SK-N-SH (cell line): Measurements from ENCODE around the gene ATP8B3. TPM values are rescaled to one million over a fixed set of nuclear protein-coding genes. Genes with fewer than 3 reads are reported as not detected.

Experiments
- CTCF ChIA-PET: fragments of 300-600, 350-600 bp; formaldehyde crosslinking; extraction: SDS; loops from one replicate; lab custom pipeline; 2021; lab: Yijun Ruan, JAX
- POLR2A ChIA-PET: fragments of 350-600 bp; sonication (Branson Sonifier 250); formaldehyde crosslinking; extraction: SDS; loops from one replicate; lab custom pipeline; 2020; ENCODE audit warnings: antibody characterized with exemption, inconsistent platforms; lab: Yijun Ruan, JAX
- DNase-seq: peaks from one replicate; pipeline ENCODE4 v3.0.0; 2012
- H2AFZ ChIP-seq: fragments of 200-600 bp; sonication (generic); 2 replicates; pipeline ENCODE4 v1.8.1; 2016; ENCODE audit warnings: antibody characterized with exemption, mild to moderate bottlenecking, low read depth
- H3F3A ChIP-seq: fragments of 200-600 bp; sonication (generic); replicated peaks from 2 replicates; pipeline ENCODE3; 2016; ENCODE audit warnings: antibody characterized with exemption, mild to moderate bottlenecking; ENCODE audit not compliant: insufficient read depth
- H3K27ac ChIP-seq, 2 experiments: fragments of 200-500 bp in 1 of 2; fragments of 200-600 bp in 1 of 2; sonication (Bioruptor generic) in 1 of 2; sonication (generic), shearing (Covaris generic) in 1 of 2; 2 replicates each; pipeline versions ENCODE4 v1.5.1 to v1.6.1; 2014 to 2016; ENCODE audit warnings: low read depth in 2 of 2, inconsistent platforms in 1 of 2, low read length in 1 of 2, mild to moderate bottlenecking in 1 of 2, mixed read lengths in 1 of 2
- H3K27me3 ChIP-seq: fragments of 200-600 bp; sonication (generic), shearing (Covaris generic); 2 replicates; pipeline ENCODE4 v1.6.1; 2016; ENCODE audit warnings: mixed run types; ENCODE audit not compliant: insufficient read depth
- H3K36me3 ChIP-seq, 2 experiments: fragments of 200-500 bp in 1 of 2; fragments of 200-600 bp in 1 of 2; sonication (Bioruptor generic) in 1 of 2; sonication (generic) in 1 of 2; replicated peaks in 1 of 2; 2 replicates each; pipeline versions ENCODE3 to v1.5.1; 2014 to 2016; ENCODE audit warnings: low read length in 1 of 2, mild to moderate bottlenecking in 1 of 2; ENCODE audit not compliant: insufficient read depth in 2 of 2, control insufficient read depth in 1 of 2
- H3K4me1 ChIP-seq, 2 experiments: fragments of 200-500 bp in 1 of 2; fragments of 200-600 bp in 1 of 2; sonication (Bioruptor generic) in 1 of 2; sonication (generic), shearing (Covaris generic) in 1 of 2; 2 replicates each; pipeline versions ENCODE4 v1.5.1 to v1.6.1; 2014 to 2016; ENCODE audit warnings: low read depth in 1 of 2, low read length in 1 of 2, mixed run types in 1 of 2; ENCODE audit not compliant: insufficient read depth in 2 of 2, control insufficient read depth in 1 of 2
- H3K4me2 ChIP-seq: fragments of 200-600 bp; sonication (generic), shearing (Covaris generic); 2 replicates; pipeline ENCODE4 v1.6.1; 2017; ENCODE audit warnings: mixed run types
- H3K4me3 ChIP-seq, 2 experiments: fragments of 200-500 bp in 1 of 2; fragments of 200-600 bp in 1 of 2; sonication (Bioruptor generic) in 1 of 2; sonication (generic), shearing (Covaris generic) in 1 of 2; 2 replicates each; pipeline versions ENCODE4 v1.5.1 to v1.8.1; 2014 to 2016; ENCODE audit warnings: low read depth in 2 of 2, inconsistent platforms in 1 of 2, low read length in 1 of 2, mild to moderate bottlenecking in 1 of 2, mixed read lengths in 1 of 2, moderate library complexity in 1 of 2
- H3K79me2 ChIP-seq: fragments of 200-600 bp; sonication (generic); 2 replicates; pipeline ENCODE4 v1.8.1; 2017; ENCODE audit warnings: mild to moderate bottlenecking; ENCODE audit not compliant: insufficient read depth
- H3K9ac ChIP-seq: fragments of 200-600 bp; sonication (generic); 2 replicates; pipeline ENCODE4 v1.6.1; 2017; ENCODE audit warnings: mixed run types
- H3K9me2 ChIP-seq: fragments of 200-600 bp; sonication (generic); 2 replicates; pipeline ENCODE4 v1.6.1; 2017; ENCODE audit warnings: mixed run types
- H3K9me3 ChIP-seq: fragments of 200-600 bp; sonication (generic); 2 replicates; pipeline ENCODE4 v1.6.1; 2017; ENCODE audit warnings: mixed run types, mild to moderate bottlenecking, moderate library complexity
- H4K20me1 ChIP-seq: fragments of 200-600 bp; sonication (generic); 2 replicates; pipeline ENCODE4 v1.6.1; 2017; ENCODE audit warnings: mild to moderate bottlenecking, mixed run types; ENCODE audit not compliant: insufficient read depth
- FOXJ3 ChIP-seq: sonication (generic); formaldehyde crosslinking; IDR thresholded peaks from 2 replicates; pipeline ENCODE4 v1.5.1; 2020; ENCODE audit warnings: mild to moderate bottlenecking, missing genetic modification reagents
- FOXM1 ChIP-seq: IDR thresholded peaks from 2 replicates; pipeline ENCODE4 v1.4.0; 2012; ENCODE audit warnings: low read depth, mild to moderate bottlenecking
- POLR2AphosphoS5 ChIP-seq: IDR thresholded peaks from 2 replicates; pipeline ENCODE4 v1.6.1; 2012; ENCODE audit warnings: low read depth, low read length
- RAD21 ChIP-seq: IDR thresholded peaks from 2 replicates; pipeline ENCODE4 v1.6.1; 2012; ENCODE audit warnings: mild to moderate bottlenecking, low read length
- RXRA ChIP-seq: IDR thresholded peaks from 2 replicates; pipeline ENCODE4 v1.4.0; 2012; ENCODE audit warnings: low read depth, mild to moderate bottlenecking, borderline replicate concordance
- SMC3 ChIP-seq: IDR thresholded peaks from 2 replicates; pipeline ENCODE4 v1.6.1; 2012; ENCODE audit warnings: low read depth, low read length, improper control_type of control experiment
- WGBS: methylation state at CpG from one replicate; pipeline ENCODE4 v1.1.6; 2017; ENCODE audit warnings: low lambda C conversion rate; 5-methylcytosine and 5-hydroxymethylcytosine counted together
- polyA plus RNA-seq, 3 experiments: library from polyadenylated mRNA; depleted of rRNA; stranded (reverse); fragments of >200 nt; gene quantifications; 2 replicates each; pipeline ENCODE4 v1.2.3, GENCODE V29; 2012
- TF ChIP-seq, protein P1 (sequence below): IDR thresholded peaks from 2 replicates; pipeline ENCODE4 v1.6.1; 2012; ENCODE audit warnings: mild to moderate bottlenecking, low read depth, low read length, moderate library complexity
- TF ChIP-seq, protein P2 (sequence below): fragments of 150-350 bp; IDR thresholded peaks from 2 replicates; pipeline ENCODE4 v1.6.1; 2017; ENCODE audit warnings: antibody characterized with exemption, low read length, low read depth, borderline replicate concordance
- TF ChIP-seq, protein P3 (sequence below): IDR thresholded peaks from 2 replicates; pipeline ENCODE4 v1.4.0; 2012; ENCODE audit warnings: low read depth, borderline replicate concordance
- TF ChIP-seq, protein P4 (sequence below): fragments of 200-600 bp; sonication (generic); IDR thresholded peaks from 2 replicates; pipeline ENCODE4 v1.6.1; 2017; ENCODE audit warnings: antibody characterized with exemption, mild to moderate bottlenecking, moderate library complexity

The ATP8B3 gene
- polyA plus RNA-seq, 1 of the 3 experiments (the other 2 are of a cell fraction) = 8.0 TPM

DNA sequence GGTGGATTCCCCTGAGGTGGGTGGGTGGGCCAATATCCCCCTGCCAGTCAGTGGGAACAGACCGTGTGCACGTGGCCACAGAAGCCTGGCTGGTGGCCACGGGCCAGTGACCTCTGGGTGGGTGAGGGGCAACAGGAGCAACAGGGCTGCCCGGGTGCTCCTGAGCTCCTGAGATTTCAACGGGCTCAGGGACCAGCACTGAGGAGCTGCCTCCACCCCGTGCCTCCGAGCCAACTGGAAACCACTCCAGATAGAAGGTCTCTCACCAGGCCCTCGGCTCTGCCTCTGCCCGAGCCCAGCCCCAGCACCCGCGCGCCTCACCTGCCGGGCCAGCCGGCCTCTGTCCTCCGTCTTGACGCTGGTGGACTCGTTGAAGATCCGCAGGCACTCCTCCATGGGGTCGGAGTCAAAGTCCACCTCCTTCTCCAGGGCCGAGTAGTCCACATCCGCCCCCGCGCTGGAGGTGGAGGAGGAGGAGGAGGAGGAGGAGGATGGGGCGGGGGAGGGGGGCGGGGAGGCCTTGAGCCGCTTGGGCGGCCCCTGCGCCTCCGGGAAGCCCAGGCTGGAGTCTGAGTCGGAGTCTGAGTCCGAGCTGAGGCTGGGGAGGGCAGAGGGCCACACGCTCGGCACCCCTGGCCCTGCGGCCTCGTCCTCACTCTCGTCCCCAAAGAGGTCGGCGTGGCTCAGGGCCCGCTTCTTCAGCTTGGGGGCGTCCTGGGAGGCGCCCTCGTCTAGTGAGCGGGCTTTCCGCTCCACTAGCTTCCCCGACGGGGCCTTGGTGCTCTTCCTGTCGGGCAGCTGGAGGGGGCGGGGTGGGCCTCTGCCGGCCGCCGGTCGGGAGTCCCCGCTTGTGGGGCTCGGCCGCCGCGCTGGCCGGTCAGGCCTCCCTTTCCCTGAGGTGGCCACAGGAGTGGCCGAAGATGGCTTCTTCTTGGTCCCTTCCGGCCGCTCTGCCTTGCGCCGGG, 14.8 kb upstream of the ATP8B3 start:
- Histone ChIP-seq H3K9me3 (no peaks in the 10 kb centered on the region), H3K27ac (no peak overlapping the region), H3K9me2 (no peaks in the 10 kb centered on the region), H3K9ac (no peak overlapping the region), H3K27me3 (no peaks in the 10 kb centered on the region), H3F3A (peaks cover 6% of the 10 kb centered on the region), H4K20me1 (peaks cover 27% of the 10 kb centered on the region)
- CTCF ChIA-PET = interaction anchor here (0.6 to 8.1 kb wide), 54 partner anchors 9 to 396 kb away, joined by 3 to 188 read pairs (median 4); partner anchors contain the start of genes ATP8B3, REXO1 and UQCR11
- WGBS = 83% methylated on average over 25 of the region's 63 CpGs
- POLR2A ChIA-PET = interaction anchor here (0.6 kb wide), 1 partner anchor 35 kb away, joined by 4 read pairs; no protein-coding TSS in a partner anchor
- peak; percentile 58 for DNase-seq
- TF ChIP-seq POLR2AphosphoS5 (no peak), FOXJ3 (no peak), RAD21 (no peak), RXRA (no peak)
- TF ChIP-seq, protein P1, sequence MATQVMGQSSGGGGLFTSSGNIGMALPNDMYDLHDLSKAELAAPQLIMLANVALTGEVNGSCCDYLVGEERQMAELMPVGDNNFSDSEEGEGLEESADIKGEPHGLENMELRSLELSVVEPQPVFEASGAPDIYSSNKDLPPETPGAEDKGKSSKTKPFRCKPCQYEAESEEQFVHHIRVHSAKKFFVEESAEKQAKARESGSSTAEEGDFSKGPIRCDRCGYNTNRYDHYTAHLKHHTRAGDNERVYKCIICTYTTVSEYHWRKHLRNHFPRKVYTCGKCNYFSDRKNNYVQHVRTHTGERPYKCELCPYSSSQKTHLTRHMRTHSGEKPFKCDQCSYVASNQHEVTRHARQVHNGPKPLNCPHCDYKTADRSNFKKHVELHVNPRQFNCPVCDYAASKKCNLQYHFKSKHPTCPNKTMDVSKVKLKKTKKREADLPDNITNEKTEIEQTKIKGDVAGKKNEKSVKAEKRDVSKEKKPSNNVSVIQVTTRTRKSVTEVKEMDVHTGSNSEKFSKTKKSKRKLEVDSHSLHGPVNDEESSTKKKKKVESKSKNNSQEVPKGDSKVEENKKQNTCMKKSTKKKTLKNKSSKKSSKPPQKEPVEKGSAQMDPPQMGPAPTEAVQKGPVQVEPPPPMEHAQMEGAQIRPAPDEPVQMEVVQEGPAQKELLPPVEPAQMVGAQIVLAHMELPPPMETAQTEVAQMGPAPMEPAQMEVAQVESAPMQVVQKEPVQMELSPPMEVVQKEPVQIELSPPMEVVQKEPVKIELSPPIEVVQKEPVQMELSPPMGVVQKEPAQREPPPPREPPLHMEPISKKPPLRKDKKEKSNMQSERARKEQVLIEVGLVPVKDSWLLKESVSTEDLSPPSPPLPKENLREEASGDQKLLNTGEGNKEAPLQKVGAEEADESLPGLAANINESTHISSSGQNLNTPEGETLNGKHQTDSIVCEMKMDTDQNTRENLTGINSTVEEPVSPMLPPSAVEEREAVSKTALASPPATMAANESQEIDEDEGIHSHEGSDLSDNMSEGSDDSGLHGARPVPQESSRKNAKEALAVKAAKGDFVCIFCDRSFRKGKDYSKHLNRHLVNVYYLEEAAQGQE = no peak
- TF ChIP-seq, protein P2, sequence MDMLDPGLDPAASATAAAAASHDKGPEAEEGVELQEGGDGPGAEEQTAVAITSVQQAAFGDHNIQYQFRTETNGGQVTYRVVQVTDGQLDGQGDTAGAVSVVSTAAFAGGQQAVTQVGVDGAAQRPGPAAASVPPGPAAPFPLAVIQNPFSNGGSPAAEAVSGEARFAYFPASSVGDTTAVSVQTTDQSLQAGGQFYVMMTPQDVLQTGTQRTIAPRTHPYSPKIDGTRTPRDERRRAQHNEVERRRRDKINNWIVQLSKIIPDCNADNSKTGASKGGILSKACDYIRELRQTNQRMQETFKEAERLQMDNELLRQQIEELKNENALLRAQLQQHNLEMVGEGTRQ = no peak
- TF ChIP-seq, all 33 proteins: peak for 0
- Histone ChIP-seq H2AFZ (no peak overlapping the region), H3K36me3 (peaks cover 12 to 27% of the 10 kb centered on the region in 2 experiments), H3K4me3 (no peak overlapping the region), H3K4me1 (peaks cover 0 to 7% of the 10 kb centered on the region in 2 experiments; a peak in 1 of 4 replicates), H3K4me2 (no peak overlapping the region), H3K79me2 (peaks cover 48% of the 10 kb centered on the region)

DNA sequence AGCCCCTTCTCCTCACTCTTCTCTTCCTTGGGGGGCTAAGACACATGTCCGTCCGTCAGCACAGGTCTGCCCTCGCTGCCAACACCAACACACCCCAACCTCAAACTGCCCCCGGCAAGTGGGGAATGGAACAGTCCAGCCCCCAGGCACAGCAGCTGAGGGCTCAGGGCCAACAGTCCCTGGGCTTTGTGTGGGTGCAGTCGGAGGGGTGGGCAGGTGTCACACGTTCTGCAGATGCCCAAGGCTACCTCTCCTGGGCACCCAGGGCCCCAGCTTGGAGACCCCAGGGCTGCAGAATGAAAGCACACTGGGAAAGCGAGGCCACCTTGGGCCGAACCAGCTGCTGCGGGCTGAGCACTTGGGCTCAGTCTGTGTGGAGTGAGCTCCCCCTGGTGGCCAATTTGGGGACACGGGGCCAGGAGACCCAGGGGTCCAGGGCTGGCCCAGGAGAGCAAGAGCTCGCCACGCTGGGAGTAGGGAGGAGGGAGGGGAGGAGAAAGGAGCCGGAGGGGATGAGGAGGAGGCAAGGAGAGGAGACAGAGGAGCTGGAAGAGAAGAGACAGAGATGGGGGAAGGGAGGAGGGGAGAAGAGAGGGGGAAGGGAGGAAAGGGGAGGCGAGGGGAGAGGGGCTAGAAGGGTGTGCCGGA, 14.0 kb upstream of the ATP8B3 start:
- peaks cover 12 to 29% of the 10 kb centered on the region in 2 experiments for H3K36me3 ChIP-seq

More for the DNA sequence above, 14.0 kb upstream of the ATP8B3 start:
- Histone ChIP-seq H3K9me3 (no peaks in the 10 kb centered on the region), H3K27ac (no peak overlapping the region), H3K27me3 (no peaks in the 10 kb centered on the region), H4K20me1 (peaks cover 21% of the 10 kb centered on the region), H3K4me2 (no peak overlapping the region), H3K9ac (no peak overlapping the region), H3K4me1 (peaks cover 0 to 7% of the 10 kb centered on the region in 2 experiments; a peak in 1 of 4 replicates), H3F3A (peaks cover 6% of the 10 kb centered on the region), H2AFZ (no peak overlapping the region), H3K4me3 (no peak overlapping the region; a peak in 1 of 4 replicates), H3K79me2 (peaks cover 42% of the 10 kb centered on the region), H3K9me2 (no peaks in the 10 kb centered on the region)
- WGBS = 45% methylated on average over 12 of the region's 15 CpGs
- CTCF ChIA-PET = interaction anchor here (0.6 to 8.1 kb wide), 59 partner anchors 8 to 480 kb away, joined by 3 to 188 read pairs (median 4); partner anchors contain the start of genes ATP8B3, REXO1 and UQCR11
- TF ChIP-seq, protein P3, sequence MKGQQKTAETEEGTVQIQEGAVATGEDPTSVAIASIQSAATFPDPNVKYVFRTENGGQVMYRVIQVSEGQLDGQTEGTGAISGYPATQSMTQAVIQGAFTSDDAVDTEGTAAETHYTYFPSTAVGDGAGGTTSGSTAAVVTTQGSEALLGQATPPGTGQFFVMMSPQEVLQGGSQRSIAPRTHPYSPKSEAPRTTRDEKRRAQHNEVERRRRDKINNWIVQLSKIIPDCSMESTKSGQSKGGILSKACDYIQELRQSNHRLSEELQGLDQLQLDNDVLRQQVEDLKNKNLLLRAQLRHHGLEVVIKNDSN = no peak
- TF ChIP-seq RAD21 (peak; percentile 74), FOXM1 (no peak), SMC3 (peak; percentile 49)
- TF ChIP-seq, protein P4, sequence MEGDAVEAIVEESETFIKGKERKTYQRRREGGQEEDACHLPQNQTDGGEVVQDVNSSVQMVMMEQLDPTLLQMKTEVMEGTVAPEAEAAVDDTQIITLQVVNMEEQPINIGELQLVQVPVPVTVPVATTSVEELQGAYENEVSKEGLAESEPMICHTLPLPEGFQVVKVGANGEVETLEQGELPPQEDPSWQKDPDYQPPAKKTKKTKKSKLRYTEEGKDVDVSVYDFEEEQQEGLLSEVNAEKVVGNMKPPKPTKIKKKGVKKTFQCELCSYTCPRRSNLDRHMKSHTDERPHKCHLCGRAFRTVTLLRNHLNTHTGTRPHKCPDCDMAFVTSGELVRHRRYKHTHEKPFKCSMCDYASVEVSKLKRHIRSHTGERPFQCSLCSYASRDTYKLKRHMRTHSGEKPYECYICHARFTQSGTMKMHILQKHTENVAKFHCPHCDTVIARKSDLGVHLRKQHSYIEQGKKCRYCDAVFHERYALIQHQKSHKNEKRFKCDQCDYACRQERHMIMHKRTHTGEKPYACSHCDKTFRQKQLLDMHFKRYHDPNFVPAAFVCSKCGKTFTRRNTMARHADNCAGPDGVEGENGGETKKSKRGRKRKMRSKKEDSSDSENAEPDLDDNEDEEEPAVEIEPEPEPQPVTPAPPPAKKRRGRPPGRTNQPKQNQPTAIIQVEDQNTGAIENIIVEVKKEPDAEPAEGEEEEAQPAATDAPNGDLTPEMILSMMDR = peak; percentile 96
- peak; percentile 97 for DNase-seq
- POLR2A ChIA-PET = interaction anchor here (0.6 kb wide), 1 partner anchor 34 kb away, joined by 4 read pairs; no protein-coding TSS in a partner anchor
